HEK293 (cell line): ENCODE measurements around the gene DLGAP5.

Experiments used
- CTCF ChIA-PET: fragments of 350-600 bp; formaldehyde crosslinking; extraction: SDS; loops from one replicate; lab custom pipeline; 2021; ENCODE audit warnings: antibody characterized with exemption; lab: Yijun Ruan, JAX
- POLR2A ChIA-PET: fragments of 300-600 bp; formaldehyde crosslinking; extraction: SDS; loops from one replicate; lab custom pipeline; 2020; ENCODE audit warnings: antibody characterized with exemption, inconsistent platforms; lab: Yijun Ruan, JAX
- H3K27ac ChIP-seq: fragments of 200-500 bp; sonication (Bioruptor generic); 2 replicates; pipeline ENCODE4 v1.5.1; 2014; ENCODE audit warnings: low read depth, low read length, control low read depth, inconsistent platforms; ENCODE audit errors: extremely low read depth
- H3K36me3 ChIP-seq, 2 experiments: fragments of 200-500 bp in 1 of 2; sonication (Bioruptor generic) in 1 of 2; 1 replicate in 1 of 2; 2 replicates in 1 of 2; pipeline ENCODE4 v1.5.1; 2014 to 2017; ENCODE audit warnings: inconsistent platforms in 2 of 2, low read length in 2 of 2; ENCODE audit not compliant: control insufficient read depth in 2 of 2, insufficient read depth in 1 of 2
- H3K4me1 ChIP-seq: fragments of 200-500 bp; sonication (Bioruptor generic); 2 replicates; pipeline ENCODE4 v1.5.1; 2014; ENCODE audit warnings: mild to moderate bottlenecking, low read length, inconsistent platforms; ENCODE audit not compliant: control insufficient read depth, insufficient read depth
- H3K4me3 ChIP-seq: 2 replicates; pipeline ENCODE4 v1.5.1; 2011; ENCODE audit warnings: low read depth, mild to moderate bottlenecking, control low read depth, low read length, moderate library complexity
- H3K9me3 ChIP-seq: fragments of 200-500 bp; sonication (Bioruptor generic); 2 replicates; pipeline ENCODE4 v1.5.1; 2014; ENCODE audit warnings: low read depth, low read length, inconsistent platforms; ENCODE audit not compliant: control insufficient read depth, insufficient read depth
- ZNF112 ChIP-seq: fragments of 450-650 bp; formaldehyde crosslinking; IDR thresholded peaks from 2 replicates; pipeline ENCODE4 v1.5.0; 2017; ENCODE audit warnings: missing biosample characterization, missing genetic modification characterization
- ZNF146 ChIP-seq: fragments of 450-650 bp; formaldehyde crosslinking; IDR thresholded peaks from 2 replicates; pipeline ENCODE4 v1.5.1; 2016; ENCODE audit warnings: missing biosample characterization, missing genetic modification characterization
- ZNF169 ChIP-seq: fragments of 450-650 bp; formaldehyde crosslinking; IDR thresholded peaks from 2 replicates; pipeline ENCODE4 v1.5.1; 2016; ENCODE audit warnings: missing biosample characterization, missing genetic modification characterization
- ZNF211 ChIP-seq: fragments of 450-650 bp; formaldehyde crosslinking; IDR thresholded peaks from 2 replicates; pipeline ENCODE4 v1.5.1; 2016; ENCODE audit warnings: low read depth, missing biosample characterization, missing genetic modification characterization
- ZNF274 ChIP-seq, 2 experiments: fragments of 200-500 bp in 1 of 2; fragments of 450-650 bp in 1 of 2; sonication (Bioruptor generic) in 1 of 2; formaldehyde crosslinking in 1 of 2; IDR thresholded peaks; 2 replicates each; pipeline versions ENCODE4 v1.5.1 to v1.6.1; 2014 to 2016; ENCODE audit warnings: borderline replicate concordance in 1 of 2, inconsistent platforms in 1 of 2, low read length in 1 of 2, missing biosample characterization in 1 of 2, missing genetic modification characterization in 1 of 2
- ZNF311 ChIP-seq: fragments of 450-650 bp; formaldehyde crosslinking; IDR thresholded peaks from 2 replicates; pipeline ENCODE4 v1.5.1; 2017; ENCODE audit warnings: missing biosample characterization, missing genetic modification characterization, borderline replicate concordance
- ZNF416 ChIP-seq: fragments of 450-650 bp; formaldehyde crosslinking; IDR thresholded peaks from 2 replicates; pipeline ENCODE4 v1.5.1; 2016; ENCODE audit warnings: missing biosample characterization, missing genetic modification characterization
- ZNF514 ChIP-seq: fragments of 450-650 bp; formaldehyde crosslinking; IDR thresholded peaks from 2 replicates; pipeline ENCODE4 v1.5.1; 2016; ENCODE audit warnings: missing biosample characterization, missing genetic modification characterization
- ZNF518A ChIP-seq: fragments of 450-650 bp; formaldehyde crosslinking; conservative IDR thresholded peaks from 2 replicates; pipeline ENCODE4 v1.5.1; 2016; ENCODE audit warnings: low read depth, missing biosample characterization, missing genetic modification characterization
- ZNF623 ChIP-seq: fragments of 450-650 bp; formaldehyde crosslinking; IDR thresholded peaks from 2 replicates; pipeline ENCODE4 v1.5.1; 2016; ENCODE audit warnings: missing biosample characterization, missing genetic modification characterization
- ZNF792 ChIP-seq: fragments of 450-650 bp; formaldehyde crosslinking; IDR thresholded peaks from 2 replicates; pipeline ENCODE4 v1.5.1; 2016; ENCODE audit warnings: missing biosample characterization, missing genetic modification characterization
- ZNF837 ChIP-seq: fragments of 450-650 bp; formaldehyde crosslinking; IDR thresholded peaks from 2 replicates; pipeline ENCODE4 v1.5.1; 2016; ENCODE audit warnings: missing biosample characterization, missing genetic modification characterization
- TF ChIP-seq, protein P1 (sequence below): fragments of 450-650 bp; formaldehyde crosslinking; IDR thresholded peaks from 2 replicates; pipeline ENCODE4 v1.5.1; 2017; ENCODE audit warnings: missing biosample characterization, missing genetic modification characterization
- TF ChIP-seq, protein P2 (sequence below): fragments of 450-650 bp; formaldehyde crosslinking; IDR thresholded peaks from 2 replicates; pipeline ENCODE4 v1.5.1; 2017; ENCODE audit warnings: missing biosample characterization, mild to moderate bottlenecking, missing genetic modification characterization, moderate library complexity
- TF ChIP-seq, protein P3 (sequence below): fragments of 450-650 bp; formaldehyde crosslinking; IDR thresholded peaks from 2 replicates; pipeline ENCODE4 v1.5.1; 2016; ENCODE audit warnings: missing biosample characterization, missing genetic modification characterization, borderline replicate concordance

DLGAP5 gene

GRCh38 chr14:55117803-55118441, 73.5 kb downstream of the DLGAP5 start:
- Histone ChIP-seq H3K27ac (no peak overlapping the region), H3K9me3 (no peaks in the 10 kb centered on the region), H3K4me1 (peaks cover 11% of the 10 kb centered on the region)
- ChIA-PET CTCF (interaction anchor here (0.6 to 1.3 kb wide), 4 partner anchors 26 to 73 kb away, joined by 3 to 4 read pairs (median 3); partner anchors contain the start of gene DLGAP5), POLR2A (no interaction called here)
- no peak for TF ChIP-seq ZNF311 (tag by site-specific recombination)
- TF ChIP-seq ZNF514: no peak
- TF ChIP-seq ZNF792 (tag by site-specific recombination): no peak
- no peak for TF ChIP-seq ZNF518A (tag by site-specific recombination)
- TF ChIP-seq ZNF623: no peak
- no peak for TF ChIP-seq ZNF837 (tag by site-specific recombination)
- TF ChIP-seq, protein P1, sequence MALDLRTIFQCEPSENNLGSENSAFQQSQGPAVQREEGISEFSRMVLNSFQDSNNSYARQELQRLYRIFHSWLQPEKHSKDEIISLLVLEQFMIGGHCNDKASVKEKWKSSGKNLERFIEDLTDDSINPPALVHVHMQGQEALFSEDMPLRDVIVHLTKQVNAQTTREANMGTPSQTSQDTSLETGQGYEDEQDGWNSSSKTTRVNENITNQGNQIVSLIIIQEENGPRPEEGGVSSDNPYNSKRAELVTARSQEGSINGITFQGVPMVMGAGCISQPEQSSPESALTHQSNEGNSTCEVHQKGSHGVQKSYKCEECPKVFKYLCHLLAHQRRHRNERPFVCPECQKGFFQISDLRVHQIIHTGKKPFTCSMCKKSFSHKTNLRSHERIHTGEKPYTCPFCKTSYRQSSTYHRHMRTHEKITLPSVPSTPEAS (tag by site-specific recombination): no peak
- no peak for TF ChIP-seq ZNF274 (IDR thresholded peaks at IDR 0.05; ENCODE audit: low read length)
- no peak for TF ChIP-seq ZNF274 (tag by site-specific recombination; IDR thresholded peaks at IDR 0.05; ENCODE audit: borderline replicate concordance)
- TF ChIP-seq ZNF169 (tag by site-specific recombination): no peak
- no peak for TF ChIP-seq ZNF211
- TF ChIP-seq, protein P2, sequence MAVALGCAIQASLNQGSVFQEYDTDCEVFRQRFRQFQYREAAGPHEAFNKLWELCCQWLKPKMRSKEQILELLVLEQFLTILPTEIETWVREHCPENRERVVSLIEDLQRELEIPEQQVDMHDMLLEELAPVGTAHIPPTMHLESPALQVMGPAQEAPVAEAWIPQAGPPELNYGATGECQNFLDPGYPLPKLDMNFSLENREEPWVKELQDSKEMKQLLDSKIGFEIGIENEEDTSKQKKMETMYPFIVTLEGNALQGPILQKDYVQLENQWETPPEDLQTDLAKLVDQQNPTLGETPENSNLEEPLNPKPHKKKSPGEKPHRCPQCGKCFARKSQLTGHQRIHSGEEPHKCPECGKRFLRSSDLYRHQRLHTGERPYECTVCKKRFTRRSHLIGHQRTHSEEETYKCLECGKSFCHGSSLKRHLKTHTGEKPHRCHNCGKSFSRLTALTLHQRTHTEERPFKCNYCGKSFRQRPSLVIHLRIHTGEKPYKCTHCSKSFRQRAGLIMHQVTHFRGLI (tag by site-specific recombination): no peak
- TF ChIP-seq ZNF146 (tag by site-specific recombination): no peak
- TF ChIP-seq, protein P3, sequence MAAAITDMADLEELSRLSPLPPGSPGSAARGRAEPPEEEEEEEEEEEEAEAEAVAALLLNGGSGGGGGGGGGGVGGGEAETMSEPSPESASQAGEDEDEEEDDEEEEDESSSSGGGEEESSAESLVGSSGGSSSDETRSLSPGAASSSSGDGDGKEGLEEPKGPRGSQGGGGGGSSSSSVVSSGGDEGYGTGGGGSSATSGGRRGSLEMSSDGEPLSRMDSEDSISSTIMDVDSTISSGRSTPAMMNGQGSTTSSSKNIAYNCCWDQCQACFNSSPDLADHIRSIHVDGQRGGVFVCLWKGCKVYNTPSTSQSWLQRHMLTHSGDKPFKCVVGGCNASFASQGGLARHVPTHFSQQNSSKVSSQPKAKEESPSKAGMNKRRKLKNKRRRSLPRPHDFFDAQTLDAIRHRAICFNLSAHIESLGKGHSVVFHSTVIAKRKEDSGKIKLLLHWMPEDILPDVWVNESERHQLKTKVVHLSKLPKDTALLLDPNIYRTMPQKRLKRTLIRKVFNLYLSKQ (tag by site-specific recombination): no peak
- no peak for TF ChIP-seq ZNF112 (tag by site-specific recombination)
- no peak for TF ChIP-seq ZNF416
- TF ChIP-seq, all 188 proteins: peak for 0
- no peaks in the 10 kb centered on the region for H3K36me3 ChIP-seq
- H3K4me3 ChIP-seq: no peak overlapping the region
